Esophagus squamous epithelium (tissue), 5 donors: ENCODE data around the gene OLFML1. TPM values are rescaled to one million over a fixed set of nuclear protein-coding genes. Genes with fewer than 3 reads are reported as not detected.

Experiments
- DNase-seq: peaks from one replicate; lab custom pipeline; 2025; lab: John Stamatoyannopoulos, UW
- H3K27ac ChIP-seq, 4 donors: fragments of 200-600 bp; sonication (generic); one replicate each; pipeline ENCODE4 v1.5.1; 2016 to 2019; ENCODE audit warnings: mild to moderate bottlenecking in 1 of 4
- H3K27me3 ChIP-seq, 4 donors: fragments of 200-600 bp; sonication (generic); 1 replicate in 3 of 4; 2 replicates in 1 of 4; pipeline versions ENCODE4 v1.5.1 to v1.6.0; 2017 to 2021; ENCODE audit warnings: antibody characterized with exemption in 1 of 4
- H3K36me3 ChIP-seq, 3 donors: fragments of 200-600 bp; sonication (generic); one replicate each; pipeline ENCODE4 v1.5.1; 2016 to 2019
- H3K4me1 ChIP-seq, 3 donors: fragments of 200-600 bp; sonication (generic); one replicate each; pipeline ENCODE4 v1.5.1; 2017 to 2019
- H3K4me3 ChIP-seq, 4 donors: fragments of 200-600 bp; sonication (generic); 1 replicate in 3 of 4; 2 replicates in 1 of 4; pipeline ENCODE4 v1.5.1; 2016 to 2019; ENCODE audit warnings: mild to moderate bottlenecking in 2 of 4, moderate library complexity in 1 of 4
- H3K9me3 ChIP-seq, 3 donors: fragments of 200-600 bp; sonication (generic); one replicate each; pipeline ENCODE4 v1.5.1; 2016 to 2019
- CTCF ChIP-seq, 6 experiments: fragments of 450-650 bp in 4 of 6; fragments of 200-600 bp in 2 of 6; sonication (generic) in 2 of 6; IDR thresholded peaks; one replicate each; pipeline ENCODE4 v1.5.1; 2016 to 2019; ENCODE audit warnings: antibody characterized with exemption in 6 of 6, mild to moderate bottlenecking in 4 of 6, moderate library complexity in 4 of 6
- POLR2A ChIP-seq, 4 donors: fragments of 450-650 bp; IDR thresholded peaks; one replicate each; pipeline ENCODE4 v1.6.1; 2017; ENCODE audit warnings: antibody characterized with exemption in 4 of 4, mild to moderate bottlenecking in 4 of 4, moderate library complexity in 3 of 4
- WGBS, 2 donors: methylation state at CpG; one replicate each; pipeline ENCODE4 v1.1.5; 2018; 5-methylcytosine and 5-hydroxymethylcytosine counted together
- intact Hi-C: fragments of 100-400 bp; cut with DNase I; formaldehyde crosslinking; loops from one replicate; pipeline ENCODE4 v1.15.0; 2022
- total RNA-seq, 4 donors: library from RNA; depleted of rRNA; stranded (reverse); fragments of >200 nt; gene quantifications; one replicate each; pipeline ENCODE4 v1.1.0, GENCODE V29; 2016
- donor health status: DM: yes; HTN: yes; CAD: no.

The OLFML1 gene
- total RNA-seq, 4 donors from 2014 or later: 0.35 to 6.3 (median 2.4) TPM; not detected in 1

DNA sequence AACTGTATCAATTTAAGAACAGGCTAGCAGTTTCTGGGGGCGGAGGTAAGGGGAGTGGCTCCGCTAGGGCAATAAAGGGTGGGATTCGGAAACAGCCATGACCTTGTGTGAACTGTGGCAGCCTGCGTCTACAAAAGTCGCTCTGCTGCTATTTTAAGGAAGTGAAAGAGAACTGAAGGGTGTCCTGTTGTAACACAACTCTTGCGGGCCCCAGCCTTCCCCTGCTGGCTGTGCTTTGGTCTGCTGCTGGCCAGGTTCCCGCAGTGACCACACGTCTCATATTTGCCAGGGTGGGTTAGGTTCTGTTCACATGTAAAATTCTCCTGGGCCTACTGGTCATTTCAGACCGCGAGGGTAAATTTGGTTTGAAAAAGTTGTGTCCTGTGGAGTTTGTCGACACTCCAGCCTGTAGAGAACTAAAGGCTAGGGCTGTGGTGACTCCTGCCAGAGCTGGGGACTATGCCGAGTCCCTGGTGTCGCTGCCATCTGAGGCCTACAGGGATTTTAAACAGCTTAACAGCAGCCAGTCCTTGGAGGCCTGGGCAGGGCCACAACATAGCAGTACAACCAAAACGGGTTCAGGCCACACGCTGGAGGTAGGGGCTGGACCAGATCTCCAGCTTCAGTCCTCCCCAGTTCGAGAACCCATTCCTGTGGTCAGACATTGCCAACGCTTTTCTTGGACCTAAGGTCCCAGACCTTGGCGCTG is 27.4 kb downstream of the OLFML1 start:
- no peaks in the 10 kb centered on the region for H3K36me3 ChIP-seq
- peak overlapping the region; percentile 93 to 97 (median 94) for H3K27ac ChIP-seq
- TF ChIP-seq CTCF (IDR thresholded peaks at IDR 0.05) (no peak), POLR2A (IDR thresholded peaks at IDR 0.05) (peak in 1 of 4 donors; percentile 10)
- H3K4me1 ChIP-seq: peaks cover 17 to 49% (median 20%) of the 10 kb centered on the region in 3 donors
- DNase-seq: peak; percentile 36
- H3K9me3 ChIP-seq: no peaks in the 10 kb centered on the region
- peak overlapping the region; percentile 66 to 85 (median 78) for H3K4me3 ChIP-seq
- no peaks in the 10 kb centered on the region for H3K27me3 ChIP-seq
- intact Hi-C loops: no loop called here
- 6 to 10% methylated on average over 14 to 15 of the region's 18 CpGs for WGBS, 2 donors

GRCh38 chr11:7513234-7514098 is 28.2 kb downstream of the OLFML1 start, which contains the start of gene PPFIBP2:
Gene PPFIBP2, plus strand, starts transcription at chr11:7513999. Its CDS starts 35,477 bp downstream, at chr11:7549476.
- Histone ChIP-seq H3K27me3 (no peaks in the 10 kb centered on the region), H3K4me3 (peak within 1 kb of the TSS; percentile 66 to 85 (median 78)), H3K27ac (peak within 1 kb of the TSS; percentile 93 to 97 (median 94)), H3K4me1 (peaks cover 17 to 49% (median 20%) of the 10 kb centered on the region in 3 donors), H3K9me3 (no peaks in the 10 kb centered on the region), H3K36me3 (no peaks in the 10 kb centered on the region)
- TF ChIP-seq CTCF (IDR thresholded peaks at IDR 0.05): peak; percentile 55 to 82 (median 62)
- peak in 2 of 4 donors; percentile 16 to 70 for TF ChIP-seq POLR2A (IDR thresholded peaks at IDR 0.05)
- intact Hi-C loops: no loop called here
- 0% methylated on average over 1 to 13 of the region's 79 CpGs for WGBS, 2 donors
- DNase-seq: no peak

DNA sequence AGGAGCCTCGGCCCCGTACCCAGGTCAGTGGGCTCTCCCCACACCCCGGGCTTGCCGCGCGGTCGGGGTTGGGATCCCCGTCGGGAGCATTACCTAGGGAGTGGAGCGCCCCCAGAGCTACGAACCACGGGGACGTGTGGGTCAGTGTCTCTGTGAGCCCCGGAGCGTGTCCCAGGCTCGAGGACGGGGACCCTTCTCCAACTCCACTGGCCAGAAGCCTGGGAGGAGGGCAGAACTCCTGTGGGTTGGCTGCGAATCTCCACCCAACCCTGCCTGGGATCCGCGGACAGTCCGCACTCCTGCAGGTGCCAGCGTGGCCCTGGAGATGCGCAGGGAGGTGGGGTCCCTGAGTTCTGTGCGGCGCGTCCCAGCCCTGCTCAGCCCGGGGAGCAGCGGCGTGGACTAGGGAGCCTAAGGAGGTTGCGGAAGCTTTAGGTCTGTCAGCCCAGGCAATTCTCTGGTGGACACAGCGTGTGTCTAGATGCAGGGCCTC is 28.8 kb downstream of the OLFML1 start:
- Histone ChIP-seq H3K27ac (peak overlapping the region; percentile 93 to 97 (median 94)), H3K9me3 (no peaks in the 10 kb centered on the region), H3K4me3 (peak overlapping the region; percentile 66 to 85 (median 78)), H3K36me3 (no peaks in the 10 kb centered on the region), H3K4me1 (peaks cover 17 to 49% (median 20%) of the 10 kb centered on the region in 3 donors), H3K27me3 (no peaks in the 10 kb centered on the region)
- WGBS, 2 donors: 0 to 4% methylated on average over 1 to 12 of the region's 31 CpGs
- no peak for DNase-seq
- TF ChIP-seq CTCF (IDR thresholded peaks at IDR 0.05) (no peak), POLR2A (IDR thresholded peaks at IDR 0.05) (no peak)
- intact Hi-C loops: no loop called here

DNA sequence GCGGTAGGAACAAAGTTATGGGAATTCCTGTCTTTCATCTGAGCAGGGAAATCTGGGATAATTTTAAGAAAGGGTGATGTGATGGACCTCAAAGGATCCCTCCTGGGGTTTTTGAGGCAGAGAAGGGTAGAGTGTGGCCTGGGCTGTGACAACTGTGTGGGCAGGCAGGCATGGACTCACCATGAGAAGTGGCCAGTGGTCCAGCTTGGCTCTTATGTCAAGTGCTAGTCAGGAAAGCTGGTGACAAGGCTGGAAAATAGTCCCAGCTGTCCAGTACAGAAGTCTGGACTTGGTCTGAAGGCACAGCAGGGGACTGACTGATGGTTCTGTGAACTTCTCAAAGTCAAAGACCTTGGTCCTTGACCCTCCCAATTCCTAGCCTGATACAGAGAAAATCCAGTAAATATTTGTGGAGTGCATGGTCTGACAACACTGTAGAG is 30.2 kb downstream of the OLFML1 start:
- Histone ChIP-seq H3K9me3 (no peaks in the 10 kb centered on the region), H3K27me3 (no peaks in the 10 kb centered on the region), H3K27ac (no peak overlapping the region), H3K36me3 (no peaks in the 10 kb centered on the region), H3K4me1 (peaks cover 17 to 52% (median 20%) of the 10 kb centered on the region in 3 donors), H3K4me3 (no peak overlapping the region)
- intact Hi-C loops: no loop called here
- no peak for DNase-seq
- TF ChIP-seq CTCF (IDR thresholded peaks at IDR 0.05) (no peak), POLR2A (IDR thresholded peaks at IDR 0.05) (no peak)
- WGBS, 2 donors: 63 to 93% methylated on average over 1 of the region's 1 CpG
